ENCODE results near the gene GNMT. TPM values are rescaled to one million over a fixed set of nuclear protein-coding genes. Genes with fewer than 3 reads are reported as not detected.

GNMT gene
- polyA plus RNA-seq, 1 experiment: 0.07 TPM

DNA sequence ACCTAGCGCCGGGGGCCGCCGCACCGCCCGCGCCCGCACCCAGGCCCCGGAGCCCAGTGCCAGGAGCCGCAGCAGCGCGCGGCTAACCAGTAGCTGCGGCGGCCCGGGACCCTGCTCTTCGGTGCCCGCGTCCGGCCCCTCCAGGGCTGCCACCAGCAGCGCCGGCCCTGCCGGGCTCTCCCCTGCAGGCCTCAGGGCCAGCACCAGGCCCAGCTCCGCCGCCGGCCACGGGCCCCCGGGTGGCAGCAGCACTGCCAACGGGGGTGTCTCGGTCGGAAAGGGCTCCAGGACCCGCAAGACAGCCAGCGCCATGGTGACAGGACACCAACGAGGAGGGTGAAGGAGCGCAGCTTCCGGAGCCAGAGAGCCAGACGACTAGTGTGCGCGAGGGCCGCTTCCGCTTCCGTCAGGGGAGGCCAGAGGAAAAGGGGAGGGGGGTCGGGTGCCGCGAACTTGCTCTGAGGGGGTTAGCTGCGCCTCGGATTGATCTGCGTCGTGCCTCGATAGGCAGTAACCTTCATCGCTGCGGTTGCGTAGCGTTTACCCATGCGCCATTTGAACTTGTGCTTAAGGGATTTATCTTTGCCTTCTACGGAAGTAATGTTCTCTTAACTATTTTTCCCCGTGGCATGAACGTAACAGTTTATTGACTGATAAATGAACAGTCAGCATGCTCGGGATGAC lies 18.4 kb downstream of the GNMT start, which contains the start of gene PEX6:
Gene PEX6, minus strand, starts transcription at position 343 of the 684 bp plus-strand sequence. Its CDS starts 31 bp downstream, at position 312.
- H3K27me3 ChIP-seq (ENCODE audit: control insufficient read depth, insufficient read depth, low read length): no peaks in the 10 kb centered on the region
- CTCF ChIA-PET: interaction anchor here (0.6 to 1.4 kb wide), 2 partner anchors 16 to 78 kb away, joined by 3 read pairs; no protein-coding TSS in a partner anchor
- DNase-seq (ENCODE audit: low read depth, low spot score): peak; percentile 50

DNA sequence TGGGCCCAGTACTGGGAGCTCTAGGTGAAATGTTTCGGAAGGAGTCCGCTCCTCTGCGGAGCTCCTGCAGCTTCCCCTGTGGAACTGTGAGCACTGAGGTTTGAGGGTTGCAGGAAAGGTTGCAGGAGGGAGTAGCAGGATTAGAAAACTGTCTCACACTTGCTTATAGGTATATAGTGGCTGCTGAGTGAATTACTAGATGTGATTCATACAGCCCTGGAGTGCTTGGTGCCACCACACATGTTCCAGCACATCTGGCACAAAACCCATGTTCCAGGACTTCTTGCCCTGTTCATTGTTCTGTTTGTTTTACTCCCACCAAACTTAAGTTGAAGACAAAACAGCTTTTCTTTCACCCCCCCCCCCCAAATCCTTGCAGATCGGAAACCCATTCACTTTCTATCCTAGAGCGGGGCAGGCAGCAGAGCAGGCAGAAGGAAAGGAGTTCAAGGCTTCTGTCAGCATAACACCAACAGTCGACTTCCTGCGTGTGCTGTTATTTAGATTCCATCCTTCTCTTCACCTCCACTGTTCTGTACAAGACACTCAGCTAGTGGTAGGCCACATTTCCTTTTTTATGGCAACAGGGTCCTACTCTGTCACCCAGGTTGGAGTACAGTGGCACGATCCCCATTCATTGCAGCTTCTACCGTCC lies 19.1 kb downstream of the GNMT start:
- POLR2A ChIA-PET: interaction anchor here (0.6 to 1.4 kb wide), 8 partner anchors 9 to 394 kb away, joined by 3 to 10 read pairs (median 5); partner anchors contain the start of gene CNPY3
- TF ChIP-seq, protein P1, sequence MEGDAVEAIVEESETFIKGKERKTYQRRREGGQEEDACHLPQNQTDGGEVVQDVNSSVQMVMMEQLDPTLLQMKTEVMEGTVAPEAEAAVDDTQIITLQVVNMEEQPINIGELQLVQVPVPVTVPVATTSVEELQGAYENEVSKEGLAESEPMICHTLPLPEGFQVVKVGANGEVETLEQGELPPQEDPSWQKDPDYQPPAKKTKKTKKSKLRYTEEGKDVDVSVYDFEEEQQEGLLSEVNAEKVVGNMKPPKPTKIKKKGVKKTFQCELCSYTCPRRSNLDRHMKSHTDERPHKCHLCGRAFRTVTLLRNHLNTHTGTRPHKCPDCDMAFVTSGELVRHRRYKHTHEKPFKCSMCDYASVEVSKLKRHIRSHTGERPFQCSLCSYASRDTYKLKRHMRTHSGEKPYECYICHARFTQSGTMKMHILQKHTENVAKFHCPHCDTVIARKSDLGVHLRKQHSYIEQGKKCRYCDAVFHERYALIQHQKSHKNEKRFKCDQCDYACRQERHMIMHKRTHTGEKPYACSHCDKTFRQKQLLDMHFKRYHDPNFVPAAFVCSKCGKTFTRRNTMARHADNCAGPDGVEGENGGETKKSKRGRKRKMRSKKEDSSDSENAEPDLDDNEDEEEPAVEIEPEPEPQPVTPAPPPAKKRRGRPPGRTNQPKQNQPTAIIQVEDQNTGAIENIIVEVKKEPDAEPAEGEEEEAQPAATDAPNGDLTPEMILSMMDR (IDR thresholded peaks at IDR 0.05; ENCODE audit: low read depth, low read length): no peak
- DNase-seq (ENCODE audit: low read depth, low spot score): no peak
- H3K27me3 ChIP-seq (ENCODE audit: control insufficient read depth, insufficient read depth, low read length): no peaks in the 10 kb centered on the region
- peak overlapping the region; percentile 49 for H3K27ac ChIP-seq (ENCODE audit: low read depth, low read length)
- H3K4me3 ChIP-seq (ENCODE audit: low read depth, low read length): peak overlapping the region; percentile 78
- H3K9me3 ChIP-seq (ENCODE audit: control insufficient read depth, insufficient read depth, low read length): no peaks in the 10 kb centered on the region; the same call in 1 of the 2 replicates
- CTCF ChIA-PET: interaction anchor here (0.6 to 1.4 kb wide), 2 partner anchors 16 to 79 kb away, joined by 3 read pairs; no protein-coding TSS in a partner anchor

More for the DNA sequence above, 18.4 kb downstream of the GNMT start, which contains the start of gene PEX6:
- Histone ChIP-seq H3K4me3 (ENCODE audit: low read depth, low read length) (peak within 1 kb of the TSS; percentile 78), H3K9me3 (ENCODE audit: control insufficient read depth, insufficient read depth, low read length) (no peaks in the 10 kb centered on the region; the same call in 1 of the 2 replicates), H3K27ac (ENCODE audit: low read depth, low read length) (peak within 1 kb of the TSS; percentile 49)
- POLR2A ChIA-PET: interaction anchor here (0.6 to 1.4 kb wide), 9 partner anchors 8 to 394 kb away, joined by 3 to 10 read pairs (median 5); partner anchors contain the start of genes CNPY3 and RRP36
- TF ChIP-seq, protein P1 (IDR thresholded peaks at IDR 0.05; ENCODE audit: low read depth, low read length): no peak

DNA sequence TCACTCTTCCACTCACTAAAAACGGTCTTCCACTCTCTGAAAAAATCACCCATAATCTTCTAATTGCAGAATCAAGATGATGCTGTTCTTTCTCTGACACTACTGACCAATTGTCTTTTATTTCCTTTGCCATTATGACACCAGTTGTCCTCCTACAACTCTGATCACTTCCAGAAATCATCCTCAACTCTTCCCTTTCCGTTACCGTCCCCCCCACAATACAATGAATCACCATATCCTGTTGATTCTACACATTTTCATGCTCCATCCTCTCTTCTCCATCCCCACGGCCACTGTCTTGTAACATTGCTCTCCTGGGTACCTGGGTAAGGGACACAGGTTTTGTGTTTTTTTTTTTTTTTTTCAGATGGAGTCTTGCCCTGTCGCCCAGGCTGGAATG lies 21.3 kb downstream of the GNMT start:
- no peak for DNase-seq (ENCODE audit: low read depth, low spot score)
- Histone ChIP-seq H3K4me3 (ENCODE audit: low read depth, low read length) (no peak overlapping the region), H3K27ac (ENCODE audit: low read depth, low read length) (no peak overlapping the region), H3K27me3 (ENCODE audit: control insufficient read depth, insufficient read depth, low read length) (no peaks in the 10 kb centered on the region), H3K9me3 (ENCODE audit: control insufficient read depth, insufficient read depth, low read length) (no peaks in the 10 kb centered on the region; the same call in 1 of the 2 replicates)
- ChIA-PET POLR2A (no interaction called here), CTCF (no interaction called here)
- TF ChIP-seq, protein P1 (IDR thresholded peaks at IDR 0.05; ENCODE audit: low read depth, low read length): no peak

DNA sequence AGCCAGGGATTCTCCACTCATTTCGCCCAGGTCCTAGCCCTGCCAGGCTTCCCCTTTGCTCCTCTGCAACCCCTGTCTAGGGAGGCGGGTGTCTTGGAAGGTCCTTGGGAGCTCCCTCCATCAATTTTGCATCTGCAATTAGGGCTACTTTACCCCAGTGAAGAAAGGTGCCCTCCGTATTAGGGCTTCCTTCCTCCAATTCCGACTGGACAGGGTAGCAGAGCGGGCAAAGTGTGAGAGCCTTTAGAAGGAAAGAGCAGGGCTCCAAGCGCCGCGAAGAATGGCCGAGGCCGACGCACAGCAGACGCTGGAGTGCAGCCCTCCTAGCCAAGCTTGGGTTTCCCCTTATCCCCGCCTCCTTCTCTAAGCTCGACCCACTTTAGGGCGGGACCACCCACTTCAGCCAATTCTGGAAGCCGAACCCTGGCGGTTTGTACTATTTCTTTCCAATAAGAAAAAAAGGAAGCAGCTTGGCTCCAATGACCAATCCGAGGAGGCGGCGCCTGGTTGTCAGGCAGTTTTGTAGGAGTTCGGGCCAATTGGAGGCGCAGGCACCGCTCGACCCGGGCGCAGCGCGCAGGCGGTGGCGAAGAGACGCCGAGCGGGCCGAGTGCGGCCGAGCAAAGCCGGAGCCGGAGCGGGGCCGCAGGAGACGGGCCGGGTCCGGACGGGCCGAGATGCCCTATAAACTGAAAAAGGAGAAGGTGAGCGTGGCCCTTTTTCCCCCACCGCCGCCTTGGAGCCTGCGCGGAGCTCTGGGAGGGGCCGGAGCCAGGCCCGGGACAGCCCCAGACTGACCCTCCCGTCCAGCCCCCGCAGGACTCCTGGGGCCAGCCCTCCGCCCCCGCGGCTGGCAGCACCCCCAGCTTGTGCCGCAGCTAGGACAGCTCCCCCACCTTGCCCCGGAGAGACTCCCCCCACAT lies 23.7 kb downstream of the GNMT start, which contains the start of gene PPP2R5D:
Gene PPP2R5D, plus strand, starts transcription at position 570 of the 923 bp plus-strand sequence. Its CDS starts 108 bp downstream, at position 678.
- POLR2A ChIA-PET: interaction anchor here (0.6 to 1.8 kb wide), 17 partner anchors 10 to 238 kb away, joined by 3 to 18 read pairs (median 4); partner anchors contain the start of genes CNPY3, CUL7, CUL9 and KLC4

More for the DNA sequence above, 23.7 kb downstream of the GNMT start, which contains the start of gene PPP2R5D:
- H3K27ac ChIP-seq (ENCODE audit: low read depth, low read length): peak within 1 kb of the TSS; percentile 89
- peak within 1 kb of the TSS; percentile 76 for H3K4me3 ChIP-seq (ENCODE audit: low read depth, low read length)
- H3K27me3 ChIP-seq (ENCODE audit: control insufficient read depth, insufficient read depth, low read length): no peaks in the 10 kb centered on the region
- H3K9me3 ChIP-seq (ENCODE audit: control insufficient read depth, insufficient read depth, low read length): no peaks in the 10 kb centered on the region
- TF ChIP-seq, protein P1 (IDR thresholded peaks at IDR 0.05; ENCODE audit: low read depth, low read length): no peak
- peak; percentile 96 for DNase-seq (ENCODE audit: low read depth, low spot score)
- CTCF ChIA-PET: interaction anchor here (0.9 kb wide), 1 partner anchor 160 kb away, joined by 3 read pairs; no protein-coding TSS in a partner anchor
